GM19468 (cell line): ENCODE data around the gene FHDC1.

Experiments
- ATAC-seq: cut with Tn5 transposase; IDR thresholded peaks from one replicate; pipeline ENCODE4 v1.9.1; 2021; ENCODE audit warnings: mild to moderate bottlenecking, moderate library complexity, moderate number of reproducible peaks; ENCODE audit not compliant: unreplicated experiment; ENCODE audit errors: extremely low read depth

The FHDC1 gene

DNA sequence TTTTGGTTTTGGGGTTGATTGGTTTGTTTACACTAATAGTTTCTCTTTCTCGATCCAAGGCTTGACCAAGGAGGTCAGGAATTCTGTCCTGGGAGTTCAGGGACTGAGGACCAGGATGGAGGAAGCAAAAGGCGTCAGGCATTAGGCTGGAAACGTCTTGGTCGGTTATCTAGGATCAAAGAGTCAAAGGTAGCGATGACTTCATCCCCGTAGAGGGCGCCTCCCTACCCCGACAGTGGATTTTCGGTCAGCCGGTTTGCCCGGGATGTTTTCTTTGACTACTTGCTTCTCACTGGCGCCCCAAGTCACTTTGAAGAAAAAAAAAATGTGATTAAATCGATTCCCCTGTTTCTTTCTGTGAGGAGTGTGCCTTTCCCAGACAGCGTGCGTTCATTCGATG, 980 bp upstream of the FHDC1 start:
- no peak for ATAC-seq

GRCh38 chr4:152936446-152937335, 568 bp downstream of the FHDC1 start:
- ATAC-seq = no peak

GRCh38 chr4:152937336-152938236, 1.5 kb downstream of the FHDC1 start:
- no peak for ATAC-seq

DNA sequence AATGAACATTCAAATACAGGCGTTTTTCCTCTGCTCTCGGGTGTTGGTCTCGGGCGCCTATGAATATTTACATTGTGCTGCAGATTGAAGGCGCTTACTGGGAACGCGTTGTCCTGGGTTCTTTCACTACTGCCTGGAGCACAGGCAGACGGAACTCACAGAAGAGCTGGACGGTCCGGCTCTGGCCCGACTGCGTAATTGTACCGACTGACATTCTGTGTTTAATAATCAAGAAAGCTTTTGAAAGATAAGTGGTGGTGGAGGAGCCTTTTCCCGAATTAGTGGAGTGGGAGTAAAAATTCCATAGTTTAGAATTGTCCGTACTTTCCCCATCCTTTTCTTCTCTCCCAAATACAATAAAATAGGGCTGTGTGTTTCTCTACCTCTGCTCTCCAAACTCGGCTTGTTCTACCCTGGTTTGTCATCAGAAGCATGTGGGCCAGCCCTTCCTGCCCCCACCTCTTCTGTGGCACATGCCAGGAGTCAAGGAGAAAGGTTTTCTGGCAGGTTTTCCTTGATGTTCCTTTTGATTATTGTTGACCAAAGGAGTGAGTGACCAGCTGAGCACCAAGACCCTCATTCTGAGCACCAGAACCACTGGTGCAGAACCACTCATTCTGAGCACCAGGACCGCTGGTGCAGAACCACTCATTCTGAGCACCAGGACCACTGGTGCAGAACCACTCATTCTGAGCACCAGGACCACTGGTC, 2.3 kb downstream of the FHDC1 start:
- ATAC-seq = no peak

GRCh38 chr4:152939621-152940020, 3.5 kb downstream of the FHDC1 start:
- no peak for ATAC-seq

GRCh38 chr4:152940461-152940860, 4.3 kb downstream of the FHDC1 start:
- ATAC-seq = no peak

- ATAC-seq = no peak
These were observed 5.3 kb downstream of the FHDC1 start for GRCh38 chr4:152941411-152941810.

DNA sequence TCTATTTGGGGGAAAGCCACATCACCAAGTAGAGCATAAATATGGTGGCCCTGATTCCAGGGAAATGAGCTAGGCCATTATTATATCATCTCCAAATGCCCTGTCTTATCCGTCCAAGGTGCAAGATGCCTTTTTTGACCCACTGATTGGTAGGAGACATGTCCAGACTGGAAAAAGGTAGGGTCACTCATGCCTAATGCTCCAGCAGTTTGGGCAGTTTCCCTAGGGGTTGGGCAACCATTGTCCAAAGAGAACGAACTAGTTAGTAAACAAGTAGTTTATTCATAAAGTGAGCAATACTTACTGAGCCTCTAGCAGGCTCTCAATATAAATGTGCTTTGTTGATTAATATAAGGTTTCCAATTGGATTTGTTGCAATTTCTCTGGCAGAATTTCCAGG, 6.2 kb downstream of the FHDC1 start:
- no peak for ATAC-seq

GRCh38 chr4:152943672-152944071, 7.5 kb downstream of the FHDC1 start:
- no peak for ATAC-seq

- ATAC-seq = no peak
These were observed 8.7 kb downstream of the FHDC1 start for GRCh38 chr4:152944666-152945320.

- ATAC-seq = no peak
These were observed 9.5 kb downstream of the FHDC1 start for GRCh38 chr4:152945639-152946038.

DNA sequence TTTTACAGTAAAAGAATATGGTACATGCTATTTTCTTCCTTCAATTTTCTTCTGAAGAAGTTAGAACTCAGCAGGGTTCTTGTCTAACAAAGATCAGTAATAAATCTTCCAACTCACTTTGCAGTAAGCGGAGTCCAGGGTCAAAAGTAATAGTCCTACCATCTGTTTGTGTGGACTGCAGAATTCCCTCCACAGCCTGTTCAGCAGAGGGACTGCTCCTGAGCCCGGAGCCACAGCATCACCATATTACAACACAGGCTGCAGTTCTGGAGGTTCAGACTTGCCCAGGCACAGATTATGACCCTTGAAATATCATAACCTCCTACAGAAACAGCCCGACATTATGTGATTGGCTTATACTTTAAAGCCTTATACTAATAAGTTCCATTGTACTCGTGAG, 10.3 kb downstream of the FHDC1 start:
- no peak for ATAC-seq

DNA sequence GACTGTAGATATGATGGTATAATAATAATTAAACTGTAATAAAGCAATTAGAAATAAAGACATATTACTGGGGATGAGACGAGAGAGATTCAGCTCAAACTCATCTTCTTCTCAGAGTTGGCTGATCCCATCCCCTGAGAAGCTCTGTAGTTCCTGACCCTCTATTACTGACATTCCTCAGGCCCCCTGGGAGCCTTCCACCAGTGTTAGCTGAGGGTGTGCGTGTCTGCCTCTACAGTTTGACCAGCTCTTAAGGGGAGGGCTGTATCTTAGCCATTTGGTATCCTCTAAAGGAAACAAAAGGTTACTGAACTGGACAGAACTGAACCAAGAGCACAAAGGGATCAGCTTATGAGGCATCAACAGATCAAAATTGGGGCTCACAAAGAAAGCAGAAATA, 11.2 kb downstream of the FHDC1 start:
- no peak for ATAC-seq

DNA sequence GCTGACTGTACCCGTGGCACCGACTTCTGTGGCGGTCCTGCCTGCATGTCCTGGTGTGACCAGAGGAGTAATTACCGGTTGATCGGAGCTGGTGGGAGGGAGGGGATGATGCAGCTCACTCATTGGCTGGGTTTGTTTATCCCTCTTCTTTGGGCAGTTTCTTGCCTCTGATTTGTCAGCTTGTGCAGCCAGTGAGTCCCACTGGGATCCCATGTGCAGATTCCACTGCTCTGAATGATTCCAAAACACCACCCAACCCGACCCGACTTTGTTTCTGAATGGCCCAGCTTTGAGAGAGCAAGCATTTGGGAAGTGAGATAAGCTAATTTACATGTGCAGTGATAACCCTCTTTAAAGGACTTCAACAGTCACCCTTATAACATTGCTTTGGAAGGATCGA, 13.8 kb downstream of the FHDC1 start:
- ATAC-seq = no peak

DNA sequence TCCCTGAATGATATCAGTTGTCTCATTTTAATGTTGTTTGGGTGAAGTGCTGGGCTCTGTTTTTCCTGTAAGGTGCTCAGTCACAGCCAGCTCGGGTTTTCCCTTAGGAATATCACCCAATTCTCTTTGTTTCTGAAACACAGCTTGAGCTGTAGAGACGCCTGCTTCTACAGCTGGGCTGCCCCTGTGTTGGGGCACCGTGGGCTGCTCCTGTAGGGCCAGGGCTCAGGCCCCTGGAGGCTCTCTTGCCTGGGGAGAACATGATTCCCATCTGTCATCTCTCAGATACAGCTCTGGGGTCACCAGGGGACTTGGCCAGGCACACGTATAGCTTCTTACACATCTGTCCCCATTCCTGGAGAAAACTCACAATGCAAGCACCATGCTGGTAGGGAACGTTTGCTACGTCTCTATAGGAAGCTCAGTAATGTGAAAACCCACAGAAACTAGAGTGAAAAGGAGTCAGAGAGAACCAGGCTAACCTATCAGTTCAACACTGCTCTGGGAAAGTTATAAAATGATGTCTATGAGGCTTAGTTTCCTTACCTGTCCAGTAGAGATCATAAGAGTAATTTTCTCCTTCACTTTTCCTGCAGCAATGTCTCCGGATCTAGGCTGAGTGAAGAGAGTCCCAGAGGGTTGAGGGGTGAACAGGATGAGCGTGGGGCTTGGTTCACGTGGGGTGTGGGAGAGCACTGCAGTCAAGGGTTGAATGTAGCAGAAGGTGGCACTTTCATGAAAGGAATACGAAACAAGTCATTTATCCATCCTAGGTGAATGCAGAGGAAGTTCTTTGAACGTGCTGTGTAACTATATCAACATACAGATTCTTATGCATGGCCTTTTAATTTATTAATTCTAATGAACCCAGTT, 14.5 kb downstream of the FHDC1 start:
- no peak for ATAC-seq

GRCh38 chr4:152951348-152951747, 15.2 kb downstream of the FHDC1 start:
- no peak for ATAC-seq

DNA sequence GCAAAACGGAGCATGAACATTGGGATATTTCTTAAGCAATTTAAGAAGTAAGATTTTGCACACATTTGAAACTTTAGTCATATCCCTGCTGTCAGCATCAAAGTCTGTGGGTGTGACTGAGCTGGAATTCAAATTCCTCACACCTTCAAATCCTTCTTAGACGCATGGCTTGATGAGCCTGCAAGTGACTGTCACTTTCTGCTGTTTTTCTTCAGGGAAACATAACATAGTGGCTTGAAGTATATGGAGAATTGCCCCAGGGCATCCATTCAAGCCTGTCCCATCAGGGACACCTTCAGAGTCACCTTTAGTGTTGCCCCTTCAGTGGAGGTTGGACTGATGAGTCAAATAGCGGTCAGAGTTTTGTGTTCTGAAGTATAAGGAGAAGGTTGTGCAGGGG, 17.4 kb downstream of the FHDC1 start:
- ATAC-seq = no peak

DNA sequence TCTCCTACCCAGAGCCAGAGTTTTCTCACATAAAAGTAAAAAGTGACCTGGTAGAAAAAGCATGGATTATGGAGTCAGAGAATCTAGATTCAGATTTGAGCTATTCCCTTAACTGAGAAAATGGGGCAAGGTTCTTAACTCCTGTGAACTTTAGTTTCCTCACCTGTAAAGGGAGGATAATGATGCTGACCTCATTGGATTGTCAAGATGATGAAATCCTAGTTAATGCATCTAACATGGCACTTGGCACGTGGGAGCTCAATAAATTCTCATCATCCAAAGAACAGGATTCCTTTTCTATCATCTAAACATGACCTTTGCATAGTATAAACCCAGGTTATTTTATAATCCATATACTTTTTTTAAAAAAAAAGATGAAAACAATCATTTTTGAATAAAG, 18.6 kb downstream of the FHDC1 start:
- no peak for ATAC-seq

GRCh38 chr4:152956147-152956546, 20.0 kb downstream of the FHDC1 start:
- ATAC-seq = no peak
